Suppressor macrophage (primary cell): Measurements from ENCODE around the gene SF3B5.
A peak's percentile ranks its signal among the peaks of the same experiment; 100 is the strongest.
"Not testable (repeated sequence)": the region's sequence is repeated elsewhere in the genome, so short reads cannot be mapped to it uniquely, and the experiment has no call there.

Experiments used
- DNase-seq, 4 experiments: peaks; one replicate each; pipeline ENCODE4 v3.0.0-alpha.2; 2020 to 2022
- total RNA-seq, 17 experiments: gene quantifications; one replicate each; lab custom pipeline; 2026; ENCODE audit warnings: mixed read lengths in 6 of 17, inconsistent platforms in 3 of 17; lab: John Stamatoyannopoulos, UW

SF3B5 gene
- total RNA-seq, result 24.6 to 60.3 (median 41.8) reads per million in 17 experiments

GRCh38 chr6:144095134-144096002 lies at the start of gene SF3B5:
Gene SF3B5, minus strand, starts transcription at chr6:144095573. Its CDS starts 76 bp downstream, at chr6:144095497.
- DNase-seq, result peak; percentile 99 to 100 (median 99)

- no peak for DNase-seq
These were observed 49.6 kb upstream of the SF3B5 start for GRCh38 chr6:144144996-144145395.

GRCh38 chr6:144143878-144144277 lies 48.5 kb upstream of the SF3B5 start:
- DNase-seq, result no peak

DNA sequence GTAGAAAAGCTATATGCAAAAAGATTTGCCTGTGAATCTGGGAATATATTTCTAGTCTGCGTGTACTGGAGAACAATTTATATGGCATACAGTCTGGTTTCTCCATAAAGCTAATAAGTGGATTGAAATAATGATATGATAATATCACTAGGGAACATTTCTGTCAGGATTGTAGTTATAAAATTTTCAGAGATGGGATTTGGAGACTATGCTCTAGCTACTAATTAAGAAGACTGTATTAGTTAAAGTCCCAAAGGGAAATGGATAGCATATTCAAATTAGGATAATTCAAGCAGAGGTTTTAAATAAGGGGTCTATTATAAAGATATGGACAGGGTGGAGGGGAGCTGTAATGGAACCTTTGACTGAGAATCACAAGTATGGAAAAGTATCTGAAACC lies 47.7 kb upstream of the SF3B5 start:
- no peak for DNase-seq

DNA sequence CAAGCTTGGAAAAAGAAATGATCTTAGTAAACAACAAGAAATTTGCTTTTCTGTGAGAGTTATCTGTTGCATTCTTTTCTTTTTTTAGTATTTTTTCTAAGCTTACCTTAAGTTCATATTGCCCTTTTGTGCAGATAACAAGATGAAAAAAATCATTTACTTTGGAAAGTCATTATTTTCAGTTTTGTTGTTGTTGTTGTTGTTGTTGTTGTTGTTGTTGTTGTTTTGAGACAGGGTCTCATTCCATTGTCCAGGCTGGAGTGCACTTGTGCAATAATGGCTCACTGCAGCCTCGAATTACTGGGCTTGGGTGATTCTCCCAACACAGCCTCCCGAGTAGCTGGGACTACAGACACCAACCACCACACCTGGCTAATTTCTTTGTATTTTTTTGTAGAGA lies 46.1 kb upstream of the SF3B5 start:
- DNase-seq, result no peak

- DNase-seq, result no peak
These were observed 45.5 kb upstream of the SF3B5 start for GRCh38 chr6:144140867-144141266.

GRCh38 chr6:144139817-144140216 lies 44.4 kb upstream of the SF3B5 start:
- DNase-seq, result no peak

DNA sequence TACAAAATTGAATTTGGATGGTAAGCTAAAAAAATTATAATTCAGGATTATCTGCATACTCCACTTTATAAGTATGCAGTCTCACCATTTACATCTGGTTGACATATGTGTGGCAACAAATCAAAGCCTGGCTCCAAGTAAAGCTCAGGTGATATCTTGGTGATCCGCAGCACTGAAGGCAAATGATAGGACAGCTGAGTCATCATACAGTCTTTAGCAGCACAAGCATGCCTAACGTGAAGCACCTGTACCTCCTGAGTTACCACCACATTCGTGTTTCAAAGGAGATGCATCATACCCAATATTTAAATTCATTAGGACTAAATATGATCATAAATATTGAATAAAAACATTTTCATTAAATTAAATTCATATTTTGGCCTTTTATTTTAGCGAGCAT lies 43.2 kb upstream of the SF3B5 start:
- DNase-seq, result no peak

DNA sequence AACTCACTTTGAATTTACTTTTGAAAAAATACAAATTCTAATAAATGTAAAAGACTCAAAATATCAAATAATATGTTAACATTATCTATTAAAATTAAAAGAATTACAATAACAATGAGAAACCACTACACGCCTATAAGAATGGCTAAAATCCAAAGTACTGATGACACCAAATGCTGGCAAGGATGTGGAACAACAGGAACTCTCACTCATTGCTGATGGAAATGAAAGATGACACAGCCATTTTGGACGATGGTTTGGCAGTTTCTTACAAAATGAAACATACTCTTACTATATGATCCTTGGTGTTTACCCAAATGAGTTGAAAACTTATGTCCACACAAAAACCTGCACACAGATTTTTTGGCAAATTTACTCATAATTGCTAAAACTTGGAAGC lies 39.4 kb upstream of the SF3B5 start:
- no peak for DNase-seq

GRCh38 chr6:144134176-144134575 lies 38.8 kb upstream of the SF3B5 start:
- no peak for DNase-seq

- no peak for DNase-seq
These were observed 38.0 kb upstream of the SF3B5 start for GRCh38 chr6:144133225-144133821.

GRCh38 chr6:144132167-144132690 lies 36.9 kb upstream of the SF3B5 start:
- not testable (repeated sequence) for DNase-seq

DNA sequence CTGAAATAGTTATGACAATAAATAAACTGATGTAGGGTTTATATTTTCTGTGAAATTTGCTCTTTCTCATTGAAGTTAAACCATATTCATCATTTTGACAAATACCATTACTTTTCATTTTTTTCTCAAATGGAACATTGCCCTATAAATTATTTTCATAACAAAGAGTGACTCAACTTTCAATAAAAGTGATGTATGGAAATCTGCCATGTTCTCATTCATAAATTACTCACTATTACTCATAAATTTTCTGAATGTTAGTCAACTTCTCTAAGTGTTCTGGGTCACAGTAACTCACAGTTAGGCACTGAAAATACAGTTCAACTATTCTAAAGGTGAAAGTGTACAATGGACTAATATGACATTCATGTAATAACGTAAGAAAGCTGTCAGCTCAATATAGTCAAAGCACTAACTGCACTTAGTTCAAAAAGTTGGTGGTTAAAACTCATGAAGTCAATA lies 35.9 kb upstream of the SF3B5 start:
- peak in 2 of 4 experiments; percentile 27 to 46 for DNase-seq

DNA sequence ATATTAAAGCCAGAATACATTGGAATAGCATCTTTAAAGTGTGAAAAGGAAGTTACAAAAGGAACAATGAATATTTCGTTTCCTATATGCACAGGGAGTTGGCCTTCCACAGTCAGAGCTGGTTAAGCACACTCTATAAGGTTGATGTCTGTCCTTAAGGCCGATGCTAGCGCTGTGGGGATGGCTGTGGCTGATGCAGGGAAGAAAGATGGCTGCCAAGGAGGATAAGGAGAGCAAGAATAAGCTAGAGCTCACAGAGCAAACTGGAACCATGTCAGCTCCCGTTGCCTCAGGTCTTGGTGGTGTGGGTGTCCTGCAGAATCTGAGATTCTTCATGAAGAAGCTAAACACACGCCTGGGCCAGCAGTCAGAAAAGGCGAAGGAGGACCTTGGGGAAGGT lies 34.1 kb upstream of the SF3B5 start:
- no peak for DNase-seq

DNA sequence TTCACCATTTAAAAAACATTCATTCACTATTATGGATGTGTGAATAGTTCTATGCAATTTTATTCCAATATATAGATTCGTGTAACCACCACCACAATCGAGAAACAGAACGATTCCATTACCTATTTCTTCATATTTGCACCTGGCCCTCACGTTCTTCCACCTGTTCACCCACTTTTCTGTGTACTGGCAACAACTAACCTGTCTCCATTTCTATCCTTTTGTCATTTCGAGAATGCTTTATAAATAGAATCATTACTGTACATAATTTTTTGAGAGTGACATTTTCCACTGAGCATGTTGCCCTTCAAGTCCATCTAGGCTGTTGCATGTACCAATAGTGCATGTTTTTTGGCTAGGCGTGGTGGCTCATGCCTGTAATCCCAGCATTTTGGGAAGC lies 31.7 kb upstream of the SF3B5 start:
- DNase-seq, result no peak

GRCh38 chr6:144123836-144124235 lies 28.5 kb upstream of the SF3B5 start:
- DNase-seq, result peak in 3 of 4 experiments; percentile 10 to 66 (median 62)

GRCh38 chr6:144123421-144123820 lies 28.0 kb upstream of the SF3B5 start:
- DNase-seq, result peak; percentile 20 to 70 (median 43)

GRCh38 chr6:144122861-144123260 lies 27.5 kb upstream of the SF3B5 start:
- no peak for DNase-seq

- DNase-seq, result no peak
These were observed 24.0 kb upstream of the SF3B5 start for GRCh38 chr6:144119376-144119775.

DNA sequence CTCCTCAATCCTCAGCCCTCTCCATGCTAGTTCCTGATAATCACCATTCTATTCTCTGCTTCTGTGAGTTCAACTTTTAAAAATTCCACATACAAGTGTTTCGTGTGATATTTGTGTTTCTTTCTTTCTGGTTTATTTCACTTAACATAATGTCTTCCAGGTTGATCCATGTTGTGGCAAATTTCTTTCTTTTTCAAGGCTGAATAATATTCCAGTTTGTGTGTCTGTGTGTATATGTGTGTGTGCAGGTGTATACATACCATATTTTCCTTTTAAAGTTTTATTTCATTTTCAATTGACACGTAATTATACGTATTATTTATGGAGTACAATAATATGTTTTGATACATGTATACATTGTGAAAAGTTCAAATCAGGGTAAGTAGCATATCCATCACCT lies 19.8 kb upstream of the SF3B5 start:
- no peak for DNase-seq

DNA sequence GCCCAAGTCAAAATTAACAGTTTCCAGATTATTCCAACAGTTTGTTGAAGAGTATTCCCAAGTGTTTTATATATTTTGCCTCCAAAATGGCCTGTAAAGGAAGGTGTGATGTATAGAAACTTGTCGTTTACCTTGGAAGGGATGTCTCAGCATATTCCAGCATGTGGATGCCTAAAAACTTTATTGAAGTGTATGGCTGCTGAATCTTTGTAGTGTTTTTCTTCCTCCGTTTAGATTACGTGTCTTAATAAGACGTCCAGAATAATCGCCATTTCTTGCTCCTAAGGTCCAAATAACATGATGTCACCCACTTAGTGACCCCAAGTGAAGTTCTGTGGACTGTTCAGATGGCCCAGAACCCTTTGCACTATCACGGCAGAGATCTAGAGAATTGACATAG lies 18.0 kb upstream of the SF3B5 start:
- DNase-seq, result no peak

- no peak for DNase-seq
These were observed 14.8 kb upstream of the SF3B5 start for GRCh38 chr6:144110210-144110609.

DNA sequence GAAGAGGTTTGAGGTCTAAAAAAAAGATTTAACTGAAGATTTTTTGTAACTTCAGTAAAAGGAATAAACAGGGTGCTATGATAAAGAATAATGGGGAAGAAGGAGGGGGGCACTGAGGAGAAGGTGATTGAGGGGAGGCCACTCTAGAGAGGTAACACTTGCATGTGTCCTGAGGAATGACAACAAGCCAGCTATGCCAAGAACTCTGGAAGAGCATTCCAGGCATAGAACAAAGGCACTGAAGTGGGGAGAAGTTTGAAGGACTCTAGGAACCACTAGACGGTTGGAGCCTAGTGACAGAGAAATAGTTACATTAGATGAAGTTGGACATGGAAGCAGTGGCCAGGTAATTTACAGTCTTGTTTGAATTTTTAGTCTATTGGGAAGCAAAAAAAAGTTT lies 10.8 kb upstream of the SF3B5 start:
- DNase-seq, result no peak
